Measurements from ENCODE around the gene SAMD5.

DNA sequence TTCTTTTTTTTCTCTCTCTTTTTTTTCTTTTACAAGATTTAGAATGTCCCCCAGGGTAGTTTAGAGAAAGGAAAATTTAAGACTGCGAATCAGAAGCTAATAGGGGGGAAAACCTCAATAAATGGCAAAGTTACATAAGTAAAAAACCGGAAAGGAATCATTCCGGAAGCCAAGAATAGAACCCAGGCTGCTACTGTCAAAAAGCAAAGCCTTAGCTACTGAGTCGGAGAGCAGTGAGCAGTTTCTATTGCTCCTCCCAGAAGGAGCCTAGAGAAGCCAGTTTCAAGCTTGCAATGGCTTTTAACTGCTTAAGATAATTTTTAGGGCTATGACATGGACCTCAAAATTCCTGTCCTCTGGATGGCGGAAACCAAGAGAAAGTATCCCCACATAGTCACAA is 31.6 kb downstream of the SAMD5 start:
- TF ChIP-seq BMI1 (IDR thresholded peaks at IDR 0.05; ENCODE audit: low read length) (no peak), JUNB (CRISPR knock-in tag; conservative IDR thresholded peaks at IDR 0.05) (no peak), RNF2 (IDR thresholded peaks at IDR 0.05) (no peak), MXI1 (IDR thresholded peaks at IDR 0.05; ENCODE audit: low read depth, low read length) (no peak), PRMT5 (CRISPR knock-in tag; IDR thresholded peaks at IDR 0.05) (no peak), RAD21 (CRISPR knock-in tag; conservative IDR thresholded peaks at IDR 0.05 in 1 of 2, IDR thresholded peaks at IDR 0.05 in 1 of 2) (no peak)
- TF ChIP-seq, protein P1, sequence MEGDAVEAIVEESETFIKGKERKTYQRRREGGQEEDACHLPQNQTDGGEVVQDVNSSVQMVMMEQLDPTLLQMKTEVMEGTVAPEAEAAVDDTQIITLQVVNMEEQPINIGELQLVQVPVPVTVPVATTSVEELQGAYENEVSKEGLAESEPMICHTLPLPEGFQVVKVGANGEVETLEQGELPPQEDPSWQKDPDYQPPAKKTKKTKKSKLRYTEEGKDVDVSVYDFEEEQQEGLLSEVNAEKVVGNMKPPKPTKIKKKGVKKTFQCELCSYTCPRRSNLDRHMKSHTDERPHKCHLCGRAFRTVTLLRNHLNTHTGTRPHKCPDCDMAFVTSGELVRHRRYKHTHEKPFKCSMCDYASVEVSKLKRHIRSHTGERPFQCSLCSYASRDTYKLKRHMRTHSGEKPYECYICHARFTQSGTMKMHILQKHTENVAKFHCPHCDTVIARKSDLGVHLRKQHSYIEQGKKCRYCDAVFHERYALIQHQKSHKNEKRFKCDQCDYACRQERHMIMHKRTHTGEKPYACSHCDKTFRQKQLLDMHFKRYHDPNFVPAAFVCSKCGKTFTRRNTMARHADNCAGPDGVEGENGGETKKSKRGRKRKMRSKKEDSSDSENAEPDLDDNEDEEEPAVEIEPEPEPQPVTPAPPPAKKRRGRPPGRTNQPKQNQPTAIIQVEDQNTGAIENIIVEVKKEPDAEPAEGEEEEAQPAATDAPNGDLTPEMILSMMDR (IDR thresholded peaks at IDR 0.05 in 2 of 3, conservative IDR thresholded peaks at IDR 0.05 in 1 of 3; ENCODE audit: insufficient read depth in 2 of 3, low read depth in 1 of 3, low read length in 3 of 3), result no peak
- TF ChIP-seq, protein P2, sequence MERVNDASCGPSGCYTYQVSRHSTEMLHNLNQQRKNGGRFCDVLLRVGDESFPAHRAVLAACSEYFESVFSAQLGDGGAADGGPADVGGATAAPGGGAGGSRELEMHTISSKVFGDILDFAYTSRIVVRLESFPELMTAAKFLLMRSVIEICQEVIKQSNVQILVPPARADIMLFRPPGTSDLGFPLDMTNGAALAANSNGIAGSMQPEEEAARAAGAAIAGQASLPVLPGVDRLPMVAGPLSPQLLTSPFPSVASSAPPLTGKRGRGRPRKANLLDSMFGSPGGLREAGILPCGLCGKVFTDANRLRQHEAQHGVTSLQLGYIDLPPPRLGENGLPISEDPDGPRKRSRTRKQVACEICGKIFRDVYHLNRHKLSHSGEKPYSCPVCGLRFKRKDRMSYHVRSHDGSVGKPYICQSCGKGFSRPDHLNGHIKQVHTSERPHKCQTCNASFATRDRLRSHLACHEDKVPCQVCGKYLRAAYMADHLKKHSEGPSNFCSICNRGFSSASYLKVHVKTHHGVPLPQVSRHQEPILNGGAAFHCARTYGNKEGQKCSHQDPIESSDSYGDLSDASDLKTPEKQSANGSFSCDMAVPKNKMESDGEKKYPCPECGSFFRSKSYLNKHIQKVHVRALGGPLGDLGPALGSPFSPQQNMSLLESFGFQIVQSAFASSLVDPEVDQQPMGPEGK (CRISPR knock-in tag; IDR thresholded peaks at IDR 0.05; ENCODE audit: borderline replicate concordance), result no peak

Data from K562 (cell line).